BJ (cell line): ENCODE measurements around the gene FTO. TPM values are rescaled to one million over a fixed set of nuclear protein-coding genes. Genes with fewer than 3 reads are reported as not detected.

Source experiments
- CTCF ChIA-PET: fragments of 350-600 bp; formaldehyde crosslinking; extraction: SDS; loops from one replicate; lab custom pipeline; 2021; ENCODE audit warnings: antibody characterized with exemption, inconsistent platforms; lab: Yijun Ruan, JAX
- POLR2A ChIA-PET: fragments of 300-600 bp; sonication (Branson Sonifier 250); formaldehyde crosslinking; extraction: SDS; loops from one replicate; lab custom pipeline; 2021; ENCODE audit warnings: antibody characterized with exemption; lab: Charles Lee
- DNase-seq: peaks from one replicate; pipeline ENCODE4 v3.0.0-alpha.2; 2011; ENCODE audit warnings: low read depth
- H3K27me3 ChIP-seq: 2 replicates; pipeline ENCODE4 v1.6.0; 2011; ENCODE audit warnings: low read length; ENCODE audit not compliant: control insufficient read depth, insufficient read depth
- H3K36me3 ChIP-seq: 2 replicates; pipeline ENCODE4 v1.5.1; 2011; ENCODE audit warnings: low read length; ENCODE audit not compliant: control insufficient read depth, insufficient read depth
- H3K4me3 ChIP-seq: 2 replicates; pipeline ENCODE4 v1.5.1; 2011; ENCODE audit warnings: low read depth, mild to moderate bottlenecking, control low read depth, low read length
- polyA plus RNA-seq: library from polyadenylated mRNA; depleted of rRNA; stranded (reverse); fragments of >200 nt; gene quantifications from 2 replicates; pipeline ENCODE4 v1.2.3, GENCODE V29; 2011
- TF ChIP-seq, protein P1 (sequence below): IDR thresholded peaks from 2 replicates; pipeline ENCODE4 v1.5.1; 2011; ENCODE audit warnings: low read depth, mild to moderate bottlenecking, control low read depth, inconsistent platforms, low read length, moderate library complexity; ENCODE audit not compliant: insufficient read depth

Gene FTO
- polyA plus RNA-seq, 1 experiment = 86.3 TPM

DNA sequence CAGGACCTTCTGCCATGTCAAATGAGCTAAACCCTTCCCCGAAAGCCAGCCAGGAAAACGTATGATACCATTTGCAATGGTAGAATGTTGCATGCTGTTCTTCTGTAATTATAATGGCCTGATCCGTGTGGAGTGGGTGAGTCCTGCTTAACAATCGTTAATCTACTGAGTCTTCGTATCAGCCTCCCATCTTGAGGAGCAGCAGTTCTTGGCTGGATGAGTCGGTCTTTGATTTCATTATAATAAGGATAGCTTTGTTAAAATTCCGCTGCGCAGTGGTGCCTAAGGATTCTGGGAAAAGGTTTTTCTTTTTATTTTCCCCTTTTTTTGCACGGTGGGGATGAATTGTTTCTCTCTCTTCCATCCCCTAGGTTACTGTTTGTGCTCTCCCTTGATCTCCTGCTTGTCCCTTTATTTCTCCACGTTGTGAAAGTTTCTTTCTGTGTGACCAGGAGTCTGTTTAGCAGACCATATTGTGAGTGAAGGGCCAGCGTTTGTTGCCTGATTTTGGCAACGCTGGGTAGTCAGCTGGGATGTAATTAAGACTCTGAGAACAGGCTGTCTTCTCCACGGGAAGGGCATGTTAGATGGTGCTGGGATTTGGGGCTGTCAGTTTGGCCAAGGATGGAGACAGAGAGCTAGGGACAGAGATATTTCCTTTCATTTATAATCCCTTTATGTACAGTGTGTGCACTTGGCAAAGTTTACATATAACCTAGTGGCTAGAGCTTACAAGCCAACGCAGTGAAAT lies 263.0 kb downstream of the FTO start:
- ChIA-PET CTCF (interaction anchor here (1.1 kb wide), 1 partner anchor 964 kb away, joined by 3 read pairs; the partner anchor contains the start of gene IRX5), POLR2A (no interaction called here)
- DNase-seq = no peak
- Histone ChIP-seq H3K27me3 (no peaks in the 10 kb centered on the region), H3K36me3 (no peaks in the 10 kb centered on the region; the same call in 1 of the 2 replicates), H3K4me3 (no peak overlapping the region)
- TF ChIP-seq, protein P1, sequence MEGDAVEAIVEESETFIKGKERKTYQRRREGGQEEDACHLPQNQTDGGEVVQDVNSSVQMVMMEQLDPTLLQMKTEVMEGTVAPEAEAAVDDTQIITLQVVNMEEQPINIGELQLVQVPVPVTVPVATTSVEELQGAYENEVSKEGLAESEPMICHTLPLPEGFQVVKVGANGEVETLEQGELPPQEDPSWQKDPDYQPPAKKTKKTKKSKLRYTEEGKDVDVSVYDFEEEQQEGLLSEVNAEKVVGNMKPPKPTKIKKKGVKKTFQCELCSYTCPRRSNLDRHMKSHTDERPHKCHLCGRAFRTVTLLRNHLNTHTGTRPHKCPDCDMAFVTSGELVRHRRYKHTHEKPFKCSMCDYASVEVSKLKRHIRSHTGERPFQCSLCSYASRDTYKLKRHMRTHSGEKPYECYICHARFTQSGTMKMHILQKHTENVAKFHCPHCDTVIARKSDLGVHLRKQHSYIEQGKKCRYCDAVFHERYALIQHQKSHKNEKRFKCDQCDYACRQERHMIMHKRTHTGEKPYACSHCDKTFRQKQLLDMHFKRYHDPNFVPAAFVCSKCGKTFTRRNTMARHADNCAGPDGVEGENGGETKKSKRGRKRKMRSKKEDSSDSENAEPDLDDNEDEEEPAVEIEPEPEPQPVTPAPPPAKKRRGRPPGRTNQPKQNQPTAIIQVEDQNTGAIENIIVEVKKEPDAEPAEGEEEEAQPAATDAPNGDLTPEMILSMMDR = no peak

DNA sequence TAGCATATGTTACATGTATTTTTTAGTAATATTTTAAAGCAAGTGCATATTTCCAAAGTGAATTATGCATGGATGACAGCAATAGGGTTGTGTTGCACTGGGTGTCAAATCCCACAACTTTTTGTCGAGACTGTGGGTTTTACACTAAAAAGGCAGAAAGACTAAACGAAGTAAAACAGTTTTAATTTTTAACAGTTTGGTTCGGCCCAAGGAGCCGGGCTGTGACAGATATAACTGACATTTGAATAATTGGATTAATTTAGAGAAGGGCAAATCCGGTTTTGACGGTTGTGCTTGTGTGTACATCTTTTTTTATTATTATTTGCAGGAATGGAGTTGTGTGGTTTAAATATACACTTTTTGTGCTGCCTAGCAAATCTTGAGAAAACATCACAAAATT lies 263.6 kb downstream of the FTO start:
- no peak for DNase-seq
- no peak overlapping the region for H3K4me3 ChIP-seq
- POLR2A ChIA-PET = no interaction called here
- TF ChIP-seq, protein P1 = no peak
- H3K27me3 ChIP-seq = no peaks in the 10 kb centered on the region
- H3K36me3 ChIP-seq = no peaks in the 10 kb centered on the region; the same call in 1 of the 2 replicates
- CTCF ChIA-PET = no interaction called here

DNA sequence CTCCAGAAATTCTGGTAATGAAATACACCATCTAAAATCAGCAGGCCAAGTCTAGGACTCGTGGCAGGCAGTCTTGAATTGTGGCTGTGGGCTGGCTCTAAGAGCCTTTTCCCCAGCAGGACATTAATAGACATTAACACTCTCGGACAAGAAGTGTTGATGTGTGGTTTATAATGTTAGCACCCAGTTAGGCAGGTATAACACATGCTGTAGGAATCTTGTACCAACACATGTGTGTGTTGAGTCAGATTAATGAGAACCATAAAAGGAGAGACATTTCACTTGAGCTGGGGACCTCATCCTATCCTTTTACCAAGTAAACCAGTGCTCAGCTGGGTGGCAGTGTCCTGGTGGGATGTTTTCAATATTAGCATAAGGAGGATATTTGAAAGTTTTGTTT lies 264.5 kb downstream of the FTO start:
- Histone ChIP-seq H3K27me3 (no peaks in the 10 kb centered on the region), H3K36me3 (no peaks in the 10 kb centered on the region; the same call in 1 of the 2 replicates), H3K4me3 (no peak overlapping the region)
- TF ChIP-seq, protein P1 = no peak
- no peak for DNase-seq
- POLR2A ChIA-PET = no interaction called here
- CTCF ChIA-PET = no interaction called here

DNA sequence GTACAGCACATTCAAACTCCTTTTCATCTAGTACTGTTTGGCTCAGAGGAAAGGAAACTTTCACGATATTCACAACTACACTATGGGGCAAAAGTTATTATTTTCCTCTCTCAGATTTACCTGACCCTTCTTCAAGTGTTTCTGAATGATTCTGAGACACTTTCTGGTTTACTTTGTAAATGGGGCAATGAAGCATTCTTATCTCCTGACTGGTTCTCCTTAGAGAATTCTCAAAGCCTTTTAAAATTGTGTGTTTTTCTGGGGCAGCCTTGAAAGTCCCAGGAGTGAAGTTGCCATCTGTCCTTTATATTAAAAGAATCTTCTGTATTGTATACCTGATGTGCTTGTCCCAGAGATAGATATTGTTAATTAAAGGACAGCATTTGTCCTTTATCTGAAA lies 264.9 kb downstream of the FTO start:
- Histone ChIP-seq H3K4me3 (no peak overlapping the region), H3K36me3 (no peaks in the 10 kb centered on the region; the same call in 1 of the 2 replicates), H3K27me3 (no peaks in the 10 kb centered on the region)
- TF ChIP-seq, protein P1 = no peak
- CTCF ChIA-PET = no interaction called here
- POLR2A ChIA-PET = no interaction called here
- no peak for DNase-seq

DNA sequence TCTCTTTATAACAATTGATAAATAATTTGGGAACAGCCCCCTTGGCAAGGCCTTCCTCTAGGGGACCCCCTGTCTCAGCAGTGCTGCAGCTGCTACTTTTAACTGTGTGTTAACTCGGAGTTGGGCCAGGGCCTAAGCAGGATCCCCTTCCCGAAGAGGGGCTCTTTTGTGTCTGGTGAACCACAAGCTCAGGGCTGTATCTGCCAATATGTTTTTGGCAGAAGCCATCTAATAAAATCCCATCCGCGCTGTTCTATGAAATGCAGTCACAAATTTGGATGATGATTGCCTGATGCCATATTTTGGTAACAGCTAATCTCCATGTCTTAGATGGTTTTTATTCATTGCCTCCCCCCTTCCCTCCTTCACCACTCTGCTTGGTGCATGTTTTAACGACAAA lies 267.7 kb downstream of the FTO start:
- ChIA-PET POLR2A (no interaction called here), CTCF (no interaction called here)

More for the DNA sequence above, 267.7 kb downstream of the FTO start:
- no peaks in the 10 kb centered on the region; the same call in 1 of the 2 replicates for H3K36me3 ChIP-seq
- H3K27me3 ChIP-seq = no peaks in the 10 kb centered on the region
- no peak for DNase-seq
- TF ChIP-seq, protein P1 = no peak
- no peak overlapping the region for H3K4me3 ChIP-seq
